A549 (cell line): ENCODE measurements around the gene CNTN4.

ENCODE experiments used
- CEBPB ChIP-seq, 2 experiments: fragments of >200 bp in 1 of 2; sonication (Bioruptor Twin) in 1 of 2; formaldehyde crosslinking in 1 of 2; IDR thresholded peaks; 2 replicates each; pipeline ENCODE4 v1.6.1; 2012 to 2016
- JUN ChIP-seq, 2 experiments: fragments of >200 bp; sonication (Bioruptor Twin); formaldehyde crosslinking; IDR thresholded peaks; 2 replicates in 1 of 2; 3 replicates in 1 of 2; pipeline ENCODE4 v1.6.1; 2016 to 2017
- POLR2A ChIP-seq: IDR thresholded peaks from 2 replicates; pipeline ENCODE4 v1.6.1; 2012; ENCODE audit warnings: mild to moderate bottlenecking, low read length
- RNF2 ChIP-seq: fragments of 200-600 bp; sonication (generic); IDR thresholded peaks from 2 replicates; pipeline ENCODE4 v1.6.1; 2016; ENCODE audit warnings: low read depth, mild to moderate bottlenecking, antibody characterized with exemption, moderate library complexity, borderline replicate concordance
- TP53 ChIP-seq: fragments of 250-450 bp; sonication (Bioruptor Pico); IDR thresholded peaks from 2 replicates; pipeline ENCODE4 v1.5.0; 2021; ENCODE audit warnings: mild to moderate bottlenecking, moderate library complexity
- ZFP36 ChIP-seq: fragments of 450-650 bp; IDR thresholded peaks from 2 replicates; pipeline ENCODE4 v1.6.1; 2014; ENCODE audit warnings: borderline replicate concordance; ENCODE audit not compliant: partially characterized antibody
- TF ChIP-seq, protein P1 (sequence below): fragments of >200 bp; sonication (Bioruptor Twin); formaldehyde crosslinking; IDR thresholded peaks from 3 replicates; pipeline ENCODE4 v1.5.1; 2016
- TF ChIP-seq, protein P2 (sequence below): fragments of 150-350 bp; IDR thresholded peaks from 2 replicates; pipeline ENCODE4 v1.6.1; 2014; ENCODE audit warnings: low read depth, mild to moderate bottlenecking, low read length

DNA sequence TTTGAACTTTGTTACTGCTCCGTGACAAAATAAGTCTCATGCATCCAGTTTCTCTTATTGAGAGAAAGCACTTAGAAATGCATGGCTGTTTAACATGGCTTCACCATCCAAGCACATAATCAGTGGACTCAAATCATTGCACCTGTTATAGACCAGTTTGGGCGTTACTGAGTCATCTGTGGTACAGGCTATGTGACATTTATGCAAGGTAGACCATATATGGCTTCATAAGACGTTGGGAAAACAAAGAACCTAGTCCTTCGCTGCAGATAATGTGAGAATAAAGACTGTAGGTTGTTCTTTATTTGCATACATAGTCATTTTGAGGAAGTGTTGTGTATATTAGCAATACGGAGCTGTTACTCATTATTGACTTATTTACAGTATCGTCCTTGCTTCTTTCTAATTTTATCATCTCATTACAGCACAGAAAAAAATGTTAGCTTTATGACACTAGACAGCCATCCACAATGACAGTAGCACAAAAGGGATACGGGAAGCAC is 636.8 kb downstream of the CNTN4 start:
- TF ChIP-seq, protein P1, sequence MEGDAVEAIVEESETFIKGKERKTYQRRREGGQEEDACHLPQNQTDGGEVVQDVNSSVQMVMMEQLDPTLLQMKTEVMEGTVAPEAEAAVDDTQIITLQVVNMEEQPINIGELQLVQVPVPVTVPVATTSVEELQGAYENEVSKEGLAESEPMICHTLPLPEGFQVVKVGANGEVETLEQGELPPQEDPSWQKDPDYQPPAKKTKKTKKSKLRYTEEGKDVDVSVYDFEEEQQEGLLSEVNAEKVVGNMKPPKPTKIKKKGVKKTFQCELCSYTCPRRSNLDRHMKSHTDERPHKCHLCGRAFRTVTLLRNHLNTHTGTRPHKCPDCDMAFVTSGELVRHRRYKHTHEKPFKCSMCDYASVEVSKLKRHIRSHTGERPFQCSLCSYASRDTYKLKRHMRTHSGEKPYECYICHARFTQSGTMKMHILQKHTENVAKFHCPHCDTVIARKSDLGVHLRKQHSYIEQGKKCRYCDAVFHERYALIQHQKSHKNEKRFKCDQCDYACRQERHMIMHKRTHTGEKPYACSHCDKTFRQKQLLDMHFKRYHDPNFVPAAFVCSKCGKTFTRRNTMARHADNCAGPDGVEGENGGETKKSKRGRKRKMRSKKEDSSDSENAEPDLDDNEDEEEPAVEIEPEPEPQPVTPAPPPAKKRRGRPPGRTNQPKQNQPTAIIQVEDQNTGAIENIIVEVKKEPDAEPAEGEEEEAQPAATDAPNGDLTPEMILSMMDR: no peak
- TF ChIP-seq TP53 (CRISPR knock-in tag) (no peak), CEBPB (IDR thresholded peaks at IDR 0.05) (no peak), ZFP36 (no peak), RNF2 (no peak), JUN (IDR thresholded peaks at IDR 0.05) (no peak), POLR2A (no peak)
- TF ChIP-seq, protein P2, sequence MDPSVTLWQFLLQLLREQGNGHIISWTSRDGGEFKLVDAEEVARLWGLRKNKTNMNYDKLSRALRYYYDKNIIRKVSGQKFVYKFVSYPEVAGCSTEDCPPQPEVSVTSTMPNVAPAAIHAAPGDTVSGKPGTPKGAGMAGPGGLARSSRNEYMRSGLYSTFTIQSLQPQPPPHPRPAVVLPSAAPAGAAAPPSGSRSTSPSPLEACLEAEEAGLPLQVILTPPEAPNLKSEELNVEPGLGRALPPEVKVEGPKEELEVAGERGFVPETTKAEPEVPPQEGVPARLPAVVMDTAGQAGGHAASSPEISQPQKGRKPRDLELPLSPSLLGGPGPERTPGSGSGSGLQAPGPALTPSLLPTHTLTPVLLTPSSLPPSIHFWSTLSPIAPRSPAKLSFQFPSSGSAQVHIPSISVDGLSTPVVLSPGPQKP: no peak
